ENCODE results near the gene CTDSP2. TPM values are rescaled to one million over a fixed set of nuclear protein-coding genes. Genes with fewer than 3 reads are reported as not detected.
A peak's percentile ranks its signal among the peaks of the same experiment; 100 is the strongest.

Gene CTDSP2
- total and polyA plus RNA-seq, 10 of the 15 experiments (the other 5 are each of a cell fraction or from before 2014, with no cell fraction given), result 17.3 to 98.2 (median 54.1) TPM

DNA sequence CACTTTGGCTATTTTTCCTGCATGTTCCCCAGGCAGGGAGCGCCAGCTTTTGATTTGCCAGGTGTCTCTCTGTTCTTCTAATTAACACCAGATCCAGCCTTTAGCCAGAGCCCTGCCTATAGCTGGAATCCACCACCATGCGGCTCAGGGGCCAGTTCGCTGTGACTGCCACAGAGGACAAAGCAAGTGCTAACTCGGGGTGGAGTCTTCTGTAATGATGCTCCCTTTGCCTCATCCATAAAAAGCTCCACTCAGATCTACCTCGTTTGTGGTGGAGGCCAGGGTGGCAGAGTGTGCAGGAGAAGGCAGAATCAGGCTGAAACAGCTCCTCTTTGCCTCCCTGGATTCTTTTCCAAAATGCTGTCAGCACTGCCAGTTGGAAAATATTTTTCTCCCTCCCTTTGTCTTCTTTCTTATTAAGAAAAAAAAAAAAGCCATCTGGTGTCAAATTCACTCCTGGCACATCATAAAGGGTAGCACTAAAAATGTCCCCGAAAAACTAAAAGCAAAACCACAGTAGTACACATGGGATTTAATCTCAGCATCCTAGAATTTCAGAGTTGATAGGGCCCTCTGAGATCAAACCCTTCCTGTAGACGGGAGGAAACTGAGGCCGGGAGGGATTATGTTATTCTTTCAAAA is 18.0 kb upstream of the CTDSP2 start:
- WGBS (ENCODE audit: insufficient coverage, insufficient replicate concordance, low lambda C conversion rate, missing lambda C conversion rate), result 36% methylated on average over 8 of the region's 8 CpGs
- Histone ChIP-seq H3K4me1 (ENCODE audit: control insufficient read depth, insufficient read depth, low read length) (no peaks in the 10 kb centered on the region), H3K27ac (ENCODE audit: control insufficient read depth, insufficient read depth) (no peak overlapping the region), H3K9me3 (replicated peaks; ENCODE audit: control insufficient read depth, insufficient read depth, low read length) (no peaks in the 10 kb centered on the region), H3K4me2 (ENCODE audit: control insufficient read depth, insufficient read depth) (peak overlapping the region; percentile 83), H4K20me1 (ENCODE audit: control insufficient read depth, insufficient read depth) (no peaks in the 10 kb centered on the region), H3K36me3 (ENCODE audit: control insufficient read depth in 2 of 2, insufficient read depth in 2 of 2, low read length in 1 of 2) (no peaks in the 10 kb centered on the region), H3K4me3 (peak overlapping the region; percentile 70), H3K79me2 (ENCODE audit: control insufficient read depth, insufficient read depth, low read length) (no peaks in the 10 kb centered on the region), H3K9ac (ENCODE audit: control insufficient read depth, insufficient read depth, low read length) (no peak overlapping the region; the same call in 1 of the 2 replicates), H2AFZ (ENCODE audit: control insufficient read depth, low read depth, low read length) (peak overlapping the region; percentile 70), H3K27me3 (replicated peaks in 1 of 2; ENCODE audit: control insufficient read depth in 2 of 2, insufficient read depth in 2 of 2, low read length in 1 of 2) (peaks cover 0 to 3% of the 10 kb centered on the region in 2 experiments; a peak in 1 of 4 replicates)
- intact Hi-C loops (cut with micrococcal nuclease; ENCODE audit: unreplicated experiment) (no loop called here), in situ Hi-C loops (cut with MboI) (no loop called here)
- CTCF ChIA-PET, result interaction anchor here (1.0 to 2.1 kb wide), 8 partner anchors 9 to 108 kb away, joined by 3 to 7 read pairs (median 4); partner anchors contain the start of gene CTDSP2
- RAD21 ChIA-PET (ENCODE audit: unreplicated experiment), result interaction anchor here (0.8 to 1.9 kb wide), 7 partner anchors 19 to 39 kb away, joined by 3 to 6 read pairs (median 5); no protein-coding TSS in a partner anchor
- POLR2A ChIA-PET, result interaction anchor here (1.9 kb wide), 1 partner anchor 19 kb away, joined by 10 read pairs; the partner anchor contains the start of gene CTDSP2
- ATAC-seq, result no peak
- no peak for DNase-seq (ENCODE audit: low read depth, low spot score)
- no TSS peak for BruUV-seq (replicated peaks)
- SMC1A ChIA-PET (ENCODE audit: uncharacterized antibody, unreplicated experiment), result interaction anchor here (0.5 to 1.4 kb wide), 6 partner anchors 13 to 525 kb away, joined by 3 to 4 read pairs (median 3); no protein-coding TSS in a partner anchor
- peak; percentile 62 for FAIRE-seq
- TF ChIP-seq MTA2 (IDR thresholded peaks at IDR 0.05; ENCODE audit: low read depth) (no peak), FOS (IDR thresholded peaks at IDR 0.05; ENCODE audit: borderline replicate concordance, extremely low read depth, insufficient read length) (no peak), BRCA1 (IDR thresholded peaks at IDR 0.05; ENCODE audit: low read depth, low read length) (no peak), NRF1 (conservative IDR thresholded peaks at IDR 0.05; ENCODE audit: low read depth, low read length) (no peak), ZNF274 (IDR thresholded peaks at IDR 0.05; ENCODE audit: insufficient read depth, insufficient read length) (no peak), CHD4 (IDR thresholded peaks at IDR 0.05) (no peak), BACH1 (IDR thresholded peaks at IDR 0.05; ENCODE audit: borderline replicate concordance) (no peak), WRNIP1 (IDR thresholded peaks at IDR 0.05; ENCODE audit: borderline replicate concordance, low read depth, low read length) (no peak), TCF12 (IDR thresholded peaks at IDR 0.05; ENCODE audit: low read depth, low read length) (no peak), ASH2L (IDR thresholded peaks at IDR 0.05; ENCODE audit: borderline replicate concordance, low read depth) (no peak)
- TF ChIP-seq, protein P1, sequence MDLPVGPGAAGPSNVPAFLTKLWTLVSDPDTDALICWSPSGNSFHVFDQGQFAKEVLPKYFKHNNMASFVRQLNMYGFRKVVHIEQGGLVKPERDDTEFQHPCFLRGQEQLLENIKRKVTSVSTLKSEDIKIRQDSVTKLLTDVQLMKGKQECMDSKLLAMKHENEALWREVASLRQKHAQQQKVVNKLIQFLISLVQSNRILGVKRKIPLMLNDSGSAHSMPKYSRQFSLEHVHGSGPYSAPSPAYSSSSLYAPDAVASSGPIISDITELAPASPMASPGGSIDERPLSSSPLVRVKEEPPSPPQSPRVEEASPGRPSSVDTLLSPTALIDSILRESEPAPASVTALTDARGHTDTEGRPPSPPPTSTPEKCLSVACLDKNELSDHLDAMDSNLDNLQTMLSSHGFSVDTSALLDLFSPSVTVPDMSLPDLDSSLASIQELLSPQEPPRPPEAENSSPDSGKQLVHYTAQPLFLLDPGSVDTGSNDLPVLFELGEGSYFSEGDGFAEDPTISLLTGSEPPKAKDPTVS (IDR thresholded peaks at IDR 0.05; ENCODE audit: low read depth, low read length), result no peak
- TF ChIP-seq, protein P2, sequence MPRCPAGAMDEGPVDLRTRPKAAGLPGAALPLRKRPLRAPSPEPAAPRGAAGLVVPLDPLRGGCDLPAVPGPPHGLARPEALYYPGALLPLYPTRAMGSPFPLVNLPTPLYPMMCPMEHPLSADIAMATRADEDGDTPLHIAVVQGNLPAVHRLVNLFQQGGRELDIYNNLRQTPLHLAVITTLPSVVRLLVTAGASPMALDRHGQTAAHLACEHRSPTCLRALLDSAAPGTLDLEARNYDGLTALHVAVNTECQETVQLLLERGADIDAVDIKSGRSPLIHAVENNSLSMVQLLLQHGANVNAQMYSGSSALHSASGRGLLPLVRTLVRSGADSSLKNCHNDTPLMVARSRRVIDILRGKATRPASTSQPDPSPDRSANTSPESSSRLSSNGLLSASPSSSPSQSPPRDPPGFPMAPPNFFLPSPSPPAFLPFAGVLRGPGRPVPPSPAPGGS (IDR thresholded peaks at IDR 0.05; ENCODE audit: borderline replicate concordance, insufficient read depth, low read depth, low read length, poor library complexity, severe bottlenecking), result no peak
- TF ChIP-seq, protein P3, sequence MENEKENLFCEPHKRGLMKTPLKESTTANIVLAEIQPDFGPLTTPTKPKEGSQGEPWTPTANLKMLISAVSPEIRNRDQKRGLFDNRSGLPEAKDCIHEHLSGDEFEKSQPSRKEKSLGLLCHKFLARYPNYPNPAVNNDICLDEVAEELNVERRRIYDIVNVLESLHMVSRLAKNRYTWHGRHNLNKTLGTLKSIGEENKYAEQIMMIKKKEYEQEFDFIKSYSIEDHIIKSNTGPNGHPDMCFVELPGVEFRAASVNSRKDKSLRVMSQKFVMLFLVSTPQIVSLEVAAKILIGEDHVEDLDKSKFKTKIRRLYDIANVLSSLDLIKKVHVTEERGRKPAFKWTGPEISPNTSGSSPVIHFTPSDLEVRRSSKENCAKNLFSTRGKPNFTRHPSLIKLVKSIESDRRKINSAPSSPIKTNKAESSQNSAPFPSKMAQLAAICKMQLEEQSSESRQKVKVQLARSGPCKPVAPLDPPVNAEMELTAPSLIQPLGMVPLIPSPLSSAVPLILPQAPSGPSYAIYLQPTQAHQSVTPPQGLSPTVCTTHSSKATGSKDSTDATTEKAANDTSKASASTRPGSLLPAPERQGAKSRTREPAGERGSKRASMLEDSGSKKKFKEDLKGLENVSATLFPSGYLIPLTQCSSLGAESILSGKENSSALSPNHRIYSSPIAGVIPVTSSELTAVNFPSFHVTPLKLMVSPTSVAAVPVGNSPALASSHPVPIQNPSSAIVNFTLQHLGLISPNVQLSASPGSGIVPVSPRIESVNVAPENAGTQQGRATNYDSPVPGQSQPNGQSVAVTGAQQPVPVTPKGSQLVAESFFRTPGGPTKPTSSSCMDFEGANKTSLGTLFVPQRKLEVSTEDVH (IDR thresholded peaks at IDR 0.05; ENCODE audit: low read depth, partially characterized antibody), result no peak
- TF ChIP-seq, protein P4, sequence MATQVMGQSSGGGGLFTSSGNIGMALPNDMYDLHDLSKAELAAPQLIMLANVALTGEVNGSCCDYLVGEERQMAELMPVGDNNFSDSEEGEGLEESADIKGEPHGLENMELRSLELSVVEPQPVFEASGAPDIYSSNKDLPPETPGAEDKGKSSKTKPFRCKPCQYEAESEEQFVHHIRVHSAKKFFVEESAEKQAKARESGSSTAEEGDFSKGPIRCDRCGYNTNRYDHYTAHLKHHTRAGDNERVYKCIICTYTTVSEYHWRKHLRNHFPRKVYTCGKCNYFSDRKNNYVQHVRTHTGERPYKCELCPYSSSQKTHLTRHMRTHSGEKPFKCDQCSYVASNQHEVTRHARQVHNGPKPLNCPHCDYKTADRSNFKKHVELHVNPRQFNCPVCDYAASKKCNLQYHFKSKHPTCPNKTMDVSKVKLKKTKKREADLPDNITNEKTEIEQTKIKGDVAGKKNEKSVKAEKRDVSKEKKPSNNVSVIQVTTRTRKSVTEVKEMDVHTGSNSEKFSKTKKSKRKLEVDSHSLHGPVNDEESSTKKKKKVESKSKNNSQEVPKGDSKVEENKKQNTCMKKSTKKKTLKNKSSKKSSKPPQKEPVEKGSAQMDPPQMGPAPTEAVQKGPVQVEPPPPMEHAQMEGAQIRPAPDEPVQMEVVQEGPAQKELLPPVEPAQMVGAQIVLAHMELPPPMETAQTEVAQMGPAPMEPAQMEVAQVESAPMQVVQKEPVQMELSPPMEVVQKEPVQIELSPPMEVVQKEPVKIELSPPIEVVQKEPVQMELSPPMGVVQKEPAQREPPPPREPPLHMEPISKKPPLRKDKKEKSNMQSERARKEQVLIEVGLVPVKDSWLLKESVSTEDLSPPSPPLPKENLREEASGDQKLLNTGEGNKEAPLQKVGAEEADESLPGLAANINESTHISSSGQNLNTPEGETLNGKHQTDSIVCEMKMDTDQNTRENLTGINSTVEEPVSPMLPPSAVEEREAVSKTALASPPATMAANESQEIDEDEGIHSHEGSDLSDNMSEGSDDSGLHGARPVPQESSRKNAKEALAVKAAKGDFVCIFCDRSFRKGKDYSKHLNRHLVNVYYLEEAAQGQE (IDR thresholded peaks at IDR 0.05; ENCODE audit: low read depth, low read length), result no peak
